Uterus (tissue), 4 donors: Measurements from ENCODE around the gene SLIT3. TPM values are rescaled to one million over a fixed set of nuclear protein-coding genes. Genes with fewer than 3 reads are reported as not detected.

Experiments
- DNase-seq, 2 donors: peaks; one replicate each; pipeline ENCODE4 v3.0.0-alpha.2; 2019 to 2020
- H3K27ac ChIP-seq, 2 donors: fragments of 200-600 bp; sonication (generic); 1 replicate in 1 of 2; 2 replicates in 1 of 2; pipeline ENCODE4 v1.5.1; 2016 to 2018
- H3K27me3 ChIP-seq, 2 donors: fragments of 200-600 bp; sonication (generic); one replicate each; pipeline ENCODE4 v1.5.1; 2018 to 2019; ENCODE audit warnings: control low read depth in 1 of 2
- H3K36me3 ChIP-seq, 2 donors: fragments of 200-600 bp; sonication (generic); one replicate each; pipeline ENCODE4 v1.5.1; 2019; ENCODE audit warnings: control low read depth in 1 of 2
- H3K4me1 ChIP-seq, 2 donors: fragments of 200-600 bp; sonication (generic); one replicate each; pipeline ENCODE4 v1.5.1; 2018 to 2019; ENCODE audit warnings: control low read depth in 1 of 2
- H3K4me3 ChIP-seq, 2 donors: fragments of 200-600 bp; sonication (generic); 1 replicate in 1 of 2; 2 replicates in 1 of 2; pipeline ENCODE4 v1.5.1; 2018 to 2019; ENCODE audit warnings: mild to moderate bottlenecking in 1 of 2
- H3K9me3 ChIP-seq, 2 donors: fragments of 200-600 bp; sonication (generic); one replicate each; pipeline ENCODE4 v1.5.1; 2019; ENCODE audit warnings: control low read depth in 1 of 2
- POLR2A ChIP-seq, 2 donors: fragments of 450-650 bp; IDR thresholded peaks; one replicate each; pipeline ENCODE4 v1.6.1; 2016; ENCODE audit warnings: antibody characterized with exemption in 2 of 2, mild to moderate bottlenecking in 1 of 2, moderate library complexity in 1 of 2
- intact Hi-C: fragments of 100-400 bp; cut with DNase I; formaldehyde crosslinking; loops from one replicate; pipeline ENCODE4 v1.15.1; 2023; ENCODE audit warnings: low total_unique reads
- total RNA-seq, 4 donors: library from RNA; depleted of rRNA in 3 of 4; stranded (reverse); fragments of >200 nt in 3 of 4; gene quantifications; one replicate each; pipeline versions ENCODE4 v1.1.0 to v1.2.4, GENCODE V29; 2014 to 2023
- TF ChIP-seq, protein P1 (sequence below), 4 experiments: fragments of 200-600 bp in 2 of 4; fragments of 450-650 bp in 2 of 4; sonication (generic) in 2 of 4; IDR thresholded peaks; one replicate each; pipeline ENCODE4 v1.5.1; 2016 to 2019; ENCODE audit warnings: antibody characterized with exemption in 4 of 4, mild to moderate bottlenecking in 2 of 4, moderate library complexity in 1 of 4
- donor health status: DM: yes; HTN: yes; CAD: no.

SLIT3 gene
- total RNA-seq, 4 donors from 2014 or later, result 9.4 to 62.2 (median 28.1) TPM

DNA sequence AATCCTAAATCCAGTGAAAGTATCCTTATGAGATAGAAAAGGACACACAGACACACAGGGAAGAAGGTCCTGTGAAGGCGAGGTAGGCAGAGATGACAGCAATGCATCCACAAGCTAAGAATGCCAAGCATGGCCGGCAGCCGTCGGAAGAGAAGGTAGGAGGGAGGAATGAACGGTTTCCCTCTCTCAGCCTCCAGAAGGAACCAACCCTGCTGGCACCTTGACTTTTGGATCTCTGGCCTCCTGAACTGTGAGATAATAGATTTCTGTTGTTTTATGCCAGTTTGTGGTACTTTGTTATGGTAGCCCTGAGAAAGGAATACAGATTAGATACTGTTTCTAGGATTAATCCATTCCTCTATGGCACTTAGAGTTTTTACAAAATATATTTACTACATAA is 645.6 kb downstream of the SLIT3 start:
- H3K4me3 ChIP-seq, result no peak overlapping the region
- H3K27ac ChIP-seq, result no peak overlapping the region
- H3K9me3 ChIP-seq, result no peaks in the 10 kb centered on the region
- intact Hi-C loops, result no loop called here
- DNase-seq, result no peak
- no peaks in the 10 kb centered on the region for H3K36me3 ChIP-seq
- no peaks in the 10 kb centered on the region for H3K27me3 ChIP-seq
- H3K4me1 ChIP-seq, result no peaks in the 10 kb centered on the region
- TF ChIP-seq, protein P1, sequence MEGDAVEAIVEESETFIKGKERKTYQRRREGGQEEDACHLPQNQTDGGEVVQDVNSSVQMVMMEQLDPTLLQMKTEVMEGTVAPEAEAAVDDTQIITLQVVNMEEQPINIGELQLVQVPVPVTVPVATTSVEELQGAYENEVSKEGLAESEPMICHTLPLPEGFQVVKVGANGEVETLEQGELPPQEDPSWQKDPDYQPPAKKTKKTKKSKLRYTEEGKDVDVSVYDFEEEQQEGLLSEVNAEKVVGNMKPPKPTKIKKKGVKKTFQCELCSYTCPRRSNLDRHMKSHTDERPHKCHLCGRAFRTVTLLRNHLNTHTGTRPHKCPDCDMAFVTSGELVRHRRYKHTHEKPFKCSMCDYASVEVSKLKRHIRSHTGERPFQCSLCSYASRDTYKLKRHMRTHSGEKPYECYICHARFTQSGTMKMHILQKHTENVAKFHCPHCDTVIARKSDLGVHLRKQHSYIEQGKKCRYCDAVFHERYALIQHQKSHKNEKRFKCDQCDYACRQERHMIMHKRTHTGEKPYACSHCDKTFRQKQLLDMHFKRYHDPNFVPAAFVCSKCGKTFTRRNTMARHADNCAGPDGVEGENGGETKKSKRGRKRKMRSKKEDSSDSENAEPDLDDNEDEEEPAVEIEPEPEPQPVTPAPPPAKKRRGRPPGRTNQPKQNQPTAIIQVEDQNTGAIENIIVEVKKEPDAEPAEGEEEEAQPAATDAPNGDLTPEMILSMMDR (IDR thresholded peaks at IDR 0.05), result no peak
- no peak for TF ChIP-seq POLR2A (IDR thresholded peaks at IDR 0.05)

DNA sequence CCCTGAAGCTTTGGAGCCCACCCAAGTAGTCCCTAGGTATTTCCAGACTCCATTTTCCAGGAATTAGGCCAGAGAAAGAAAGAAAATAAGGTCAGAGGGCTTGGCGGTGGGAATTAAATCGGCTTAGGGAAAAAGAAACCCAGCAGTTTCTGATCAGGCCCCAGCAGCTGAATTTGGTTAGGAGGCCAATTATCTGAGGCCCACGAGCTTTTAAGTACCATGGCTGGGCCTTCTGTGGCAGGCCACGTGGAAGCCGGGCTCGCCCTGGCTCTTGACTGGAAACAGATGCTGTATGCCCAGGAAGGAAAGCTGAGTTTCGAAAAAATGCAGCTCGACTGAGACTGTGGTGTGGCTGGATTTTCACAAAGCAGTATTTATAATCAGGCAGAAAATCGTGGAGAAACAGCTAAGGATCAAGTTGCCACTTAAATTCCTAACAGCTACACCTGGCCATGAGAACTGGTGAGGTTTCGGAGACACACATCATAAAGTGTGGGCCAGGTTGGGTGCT is 646.7 kb downstream of the SLIT3 start:
- TF ChIP-seq POLR2A (IDR thresholded peaks at IDR 0.05), result no peak
- TF ChIP-seq, protein P1 (IDR thresholded peaks at IDR 0.05), result no peak
- Histone ChIP-seq H3K4me1 (no peaks in the 10 kb centered on the region), H3K4me3 (no peak overlapping the region), H3K36me3 (no peaks in the 10 kb centered on the region), H3K27me3 (no peaks in the 10 kb centered on the region), H3K27ac (peak overlapping the region; percentile 14 to 56), H3K9me3 (no peaks in the 10 kb centered on the region)
- peak in 1 of 2 donors; percentile 32 for DNase-seq
- intact Hi-C loops, result no loop called here

GRCh38 chr5:168653626-168654025 is 647.3 kb downstream of the SLIT3 start:
- Histone ChIP-seq H3K27me3 (no peaks in the 10 kb centered on the region), H3K4me1 (no peaks in the 10 kb centered on the region), H3K36me3 (no peaks in the 10 kb centered on the region), H3K9me3 (no peaks in the 10 kb centered on the region), H3K27ac (peak overlapping the region in 1 of 2 donors; percentile 56), H3K4me3 (no peak overlapping the region)
- intact Hi-C loops, result no loop called here
- DNase-seq, result no peak
- TF ChIP-seq, protein P1 (IDR thresholded peaks at IDR 0.05), result no peak
- no peak for TF ChIP-seq POLR2A (IDR thresholded peaks at IDR 0.05)

DNA sequence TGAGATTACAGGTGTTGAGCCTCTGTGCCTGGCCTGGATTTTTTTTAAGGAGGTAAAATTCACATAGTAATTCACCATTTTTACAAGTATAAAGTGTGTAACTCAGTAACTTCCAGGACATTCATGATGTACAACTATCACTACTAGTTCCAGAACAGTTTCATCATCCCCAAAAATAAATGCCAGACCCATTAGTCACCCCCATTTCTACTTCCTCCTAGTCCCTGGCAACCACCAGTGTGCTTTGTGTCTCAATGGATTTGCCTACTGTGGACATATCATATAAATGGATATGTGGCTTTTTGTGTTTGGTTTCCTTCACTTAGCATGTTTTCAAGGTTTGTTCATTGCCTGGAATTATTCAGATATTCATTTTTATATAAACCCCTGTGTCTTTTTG is 649.3 kb downstream of the SLIT3 start:
- Histone ChIP-seq H3K4me3 (no peak overlapping the region), H3K36me3 (no peaks in the 10 kb centered on the region), H3K9me3 (no peaks in the 10 kb centered on the region), H3K27me3 (no peaks in the 10 kb centered on the region), H3K4me1 (no peaks in the 10 kb centered on the region), H3K27ac (no peak overlapping the region)
- DNase-seq, result no peak
- intact Hi-C loops, result no loop called here
- TF ChIP-seq POLR2A (IDR thresholded peaks at IDR 0.05), result no peak
- TF ChIP-seq, protein P1 (IDR thresholded peaks at IDR 0.05), result no peak

DNA sequence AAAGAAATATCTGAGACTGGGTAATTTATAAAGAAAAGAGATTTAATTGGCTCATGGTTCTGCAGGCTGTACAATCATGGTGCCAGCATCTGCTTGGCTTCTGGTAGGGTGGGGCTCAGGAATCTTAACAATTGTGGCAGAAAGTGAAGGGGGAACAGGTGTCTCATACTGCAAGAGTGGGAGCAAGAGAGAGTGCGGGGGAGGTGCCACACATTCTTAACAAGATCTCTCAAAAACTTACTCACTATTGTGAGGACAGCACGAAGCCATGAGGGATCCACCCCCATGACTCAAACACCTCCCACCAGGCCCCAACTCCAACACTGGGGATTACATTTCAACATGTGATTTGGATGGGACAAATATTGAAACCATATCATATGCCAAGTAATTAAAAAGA is 651.6 kb downstream of the SLIT3 start:
- Histone ChIP-seq H3K4me1 (no peaks in the 10 kb centered on the region), H3K27ac (no peak overlapping the region), H3K27me3 (no peaks in the 10 kb centered on the region), H3K4me3 (no peak overlapping the region), H3K9me3 (no peaks in the 10 kb centered on the region), H3K36me3 (no peaks in the 10 kb centered on the region)
- DNase-seq, result no peak
- intact Hi-C loops, result no loop called here
- no peak for TF ChIP-seq POLR2A (IDR thresholded peaks at IDR 0.05)
- TF ChIP-seq, protein P1 (IDR thresholded peaks at IDR 0.05), result no peak
